GM19240 (cell line): ENCODE measurements around the gene MFSD6L.

Experiments used
- DNase-seq: peaks from one replicate; pipeline ENCODE4 v3.0.0; 2011; ENCODE audit warnings: low spot score; ENCODE audit not compliant: insufficient read length

Gene MFSD6L

GRCh38 chr17:8792646-8793045, 6.5 kb downstream of the MFSD6L start:
- no peak for DNase-seq

DNA sequence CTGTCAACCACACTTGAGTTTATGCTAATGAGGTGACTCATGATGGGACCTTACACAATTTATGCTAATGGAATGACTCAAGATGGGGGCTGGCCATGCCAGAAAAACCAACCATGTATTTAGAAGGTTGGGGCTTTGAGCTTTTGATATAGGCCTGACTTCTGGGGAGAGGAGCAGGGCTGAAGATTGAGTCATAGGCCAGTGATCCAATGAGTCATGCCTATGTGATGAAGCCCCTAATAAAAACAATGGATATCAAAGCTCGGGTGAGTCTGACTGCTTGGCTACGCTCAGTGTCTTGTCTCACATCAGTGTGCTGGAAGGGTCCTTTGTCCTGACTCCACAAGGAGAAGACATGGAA, 7.3 kb downstream of the MFSD6L start:
- no peak for DNase-seq

- no peak for DNase-seq
These were observed 7.8 kb downstream of the MFSD6L start for GRCh38 chr17:8791248-8791909.

DNA sequence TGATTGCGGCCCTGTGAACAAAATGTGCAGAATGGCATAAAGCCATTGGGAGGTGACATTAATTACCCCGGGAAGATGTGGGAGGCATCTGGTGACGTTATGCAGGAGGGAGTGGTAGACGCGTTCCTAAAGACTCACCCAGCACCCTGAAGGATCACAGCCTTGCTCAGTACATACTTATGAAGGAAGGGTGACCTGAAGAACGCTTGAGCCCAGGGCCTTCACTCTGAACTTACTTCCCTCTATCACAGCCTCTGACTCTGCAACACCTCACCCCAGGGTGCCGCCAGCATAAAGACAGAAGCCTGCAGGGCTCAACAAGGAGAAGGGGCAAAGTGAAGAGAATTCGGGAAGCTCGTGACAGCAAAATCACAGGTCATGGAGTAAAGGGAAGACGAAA, 9.4 kb downstream of the MFSD6L start:
- no peak for DNase-seq

DNA sequence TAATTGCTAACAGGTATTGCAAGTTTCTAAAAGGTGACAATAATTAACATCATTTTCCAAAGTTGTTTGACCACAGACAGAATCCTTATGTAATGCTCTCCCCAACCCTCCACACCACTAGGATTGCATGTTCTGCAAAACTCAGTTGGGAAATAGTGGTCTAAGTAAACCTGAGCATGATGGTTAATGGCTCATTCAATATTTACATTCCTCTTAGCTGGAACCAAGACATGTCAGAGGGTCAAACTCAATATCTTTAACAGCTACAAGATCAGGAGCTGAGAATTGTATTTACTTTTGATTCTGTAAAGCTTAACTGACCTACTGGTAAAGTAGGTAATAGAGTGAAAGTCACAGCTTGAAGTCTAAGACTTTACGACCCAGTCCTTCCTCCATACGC, 10.2 kb downstream of the MFSD6L start:
- no peak for DNase-seq

GRCh38 chr17:8785547-8786413, 13.4 kb downstream of the MFSD6L start:
- no peak for DNase-seq

DNA sequence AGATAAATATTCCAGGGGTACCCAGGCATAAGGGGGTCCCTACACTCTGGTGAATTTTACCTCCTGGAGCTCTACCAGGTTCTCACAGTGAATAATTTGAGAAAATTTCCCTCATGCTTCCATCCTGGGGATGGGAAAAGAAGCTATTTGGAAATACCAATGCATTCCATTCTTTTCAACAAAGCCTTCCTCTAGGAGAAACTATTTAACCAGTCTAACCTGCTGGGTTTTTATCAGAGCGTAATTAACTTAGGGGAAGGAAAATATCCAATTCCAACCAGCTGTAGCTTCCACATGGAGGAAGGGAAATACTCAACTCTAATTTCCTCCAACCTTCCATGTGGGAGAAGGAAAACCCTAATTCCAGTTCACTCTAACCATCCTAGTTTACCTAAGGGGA, 17.0 kb downstream of the MFSD6L start:
- no peak for DNase-seq

- no peak for DNase-seq
These were observed 17.4 kb downstream of the MFSD6L start for GRCh38 chr17:8781776-8782175.

GRCh38 chr17:8776881-8777280, 22.3 kb downstream of the MFSD6L start:
- DNase-seq = no peak

DNA sequence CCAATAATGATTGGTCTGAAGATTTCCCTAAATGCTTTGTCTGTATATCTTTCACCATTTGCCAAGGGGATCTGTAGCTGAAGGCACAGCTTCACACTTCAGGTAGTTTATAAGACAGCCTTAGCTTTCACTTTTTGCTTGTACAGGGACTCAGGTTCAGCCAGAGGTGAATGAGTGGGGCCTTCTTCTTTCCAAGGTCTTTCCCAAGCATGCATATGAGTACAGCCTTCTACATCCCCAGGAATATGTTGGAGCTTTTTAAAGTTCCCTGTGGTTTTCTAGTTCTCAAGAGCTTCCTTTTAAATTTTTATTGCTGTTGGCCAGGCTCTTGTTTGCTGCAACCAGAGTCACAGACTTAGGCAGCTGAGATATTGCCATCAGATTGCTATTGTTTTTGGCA, 22.9 kb downstream of the MFSD6L start:
- DNase-seq = no peak

- no peak for DNase-seq
These were observed 32.4 kb downstream of the MFSD6L start for GRCh38 chr17:8766731-8767130.

GRCh38 chr17:8762012-8762411, 37.2 kb downstream of the MFSD6L start:
- no peak for DNase-seq

DNA sequence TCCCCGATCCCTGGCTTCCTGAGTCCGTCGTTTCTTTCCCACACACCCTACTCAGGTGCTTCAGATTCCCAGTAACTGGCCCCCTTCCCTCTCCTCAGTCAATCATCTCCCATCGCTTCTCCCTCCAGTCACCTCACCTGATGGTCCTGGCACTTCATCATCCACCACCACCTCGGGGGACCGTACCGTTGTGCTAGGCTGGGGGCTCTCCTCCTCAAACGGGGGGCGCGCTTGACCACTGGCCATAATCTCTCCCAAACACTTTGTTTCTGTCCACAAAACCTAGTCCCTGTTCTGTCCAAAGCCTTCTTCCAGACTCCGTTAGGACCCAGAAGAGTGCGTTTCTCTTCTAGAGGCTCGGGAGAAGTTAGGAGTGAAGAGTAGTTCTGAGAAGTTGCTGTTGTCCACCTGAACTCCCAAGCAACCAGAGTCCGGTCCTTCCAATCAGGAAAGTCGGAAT, 41.0 kb downstream of the MFSD6L start, which contains the start of gene SPDYE4:
TSS of gene SPDYE4 (minus strand) at position 410 of the 460 bp plus-strand sequence. CDS start at position 246, 164 bp downstream.
- DNase-seq = no peak

GRCh38 chr17:8757189-8757588, 42.0 kb downstream of the MFSD6L start:
- no peak for DNase-seq

DNA sequence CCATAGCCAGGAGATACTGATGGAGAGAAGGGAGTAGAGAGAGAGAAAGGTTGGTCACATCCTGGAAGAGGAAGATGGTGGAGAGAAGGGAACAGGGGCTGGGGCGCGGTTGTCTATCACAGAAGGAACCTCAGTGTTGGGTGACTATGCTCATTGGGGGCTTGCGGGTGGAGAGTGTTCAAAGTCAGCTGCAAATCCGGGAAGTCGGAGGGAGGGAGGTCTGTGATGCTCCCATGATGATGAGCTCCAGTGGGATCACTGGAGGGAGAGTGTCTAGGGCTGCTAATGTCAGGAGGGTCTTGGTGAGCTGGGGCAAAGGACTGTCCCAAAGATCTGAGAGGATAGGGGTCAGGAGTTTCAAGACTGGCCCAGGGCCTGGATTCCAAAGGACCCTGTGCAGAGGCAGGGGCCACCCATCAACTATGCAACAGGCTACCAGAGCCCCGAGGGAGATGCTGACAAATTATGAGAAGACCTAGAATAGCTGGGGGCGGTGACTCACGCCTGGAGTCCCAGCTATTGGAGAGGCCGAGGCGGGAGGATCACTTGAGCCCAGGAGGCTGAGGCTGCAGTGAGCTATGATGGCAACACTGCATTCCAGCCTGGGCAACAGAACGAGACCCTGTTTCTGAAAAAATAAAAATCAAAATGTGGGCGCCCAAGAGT, 43.4 kb downstream of the MFSD6L start:
- no peak for DNase-seq

GRCh38 chr17:8754890-8755289, 44.3 kb downstream of the MFSD6L start:
- no peak for DNase-seq

DNA sequence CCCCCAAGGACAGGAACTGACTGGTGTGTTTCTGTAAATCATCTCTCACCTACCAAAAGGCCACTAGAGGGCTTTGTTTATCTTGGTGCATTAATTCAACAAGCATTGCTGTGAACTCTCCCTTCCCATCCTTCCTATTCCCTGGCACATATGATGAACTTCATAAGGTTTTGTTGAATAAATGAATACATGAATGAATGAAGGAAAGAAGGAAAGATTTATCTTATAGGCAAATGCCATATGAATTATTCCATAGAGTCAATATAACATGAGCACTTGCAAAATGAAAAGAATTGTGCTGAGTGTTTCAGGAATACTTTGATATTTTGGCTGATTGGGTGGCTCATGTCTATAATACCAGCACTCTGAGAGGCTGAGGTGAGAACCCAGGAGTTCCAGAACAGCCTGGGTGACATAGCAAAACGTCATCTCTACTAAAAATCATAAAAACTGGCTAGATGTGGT, 45.2 kb downstream of the MFSD6L start:
- no peak for DNase-seq

DNA sequence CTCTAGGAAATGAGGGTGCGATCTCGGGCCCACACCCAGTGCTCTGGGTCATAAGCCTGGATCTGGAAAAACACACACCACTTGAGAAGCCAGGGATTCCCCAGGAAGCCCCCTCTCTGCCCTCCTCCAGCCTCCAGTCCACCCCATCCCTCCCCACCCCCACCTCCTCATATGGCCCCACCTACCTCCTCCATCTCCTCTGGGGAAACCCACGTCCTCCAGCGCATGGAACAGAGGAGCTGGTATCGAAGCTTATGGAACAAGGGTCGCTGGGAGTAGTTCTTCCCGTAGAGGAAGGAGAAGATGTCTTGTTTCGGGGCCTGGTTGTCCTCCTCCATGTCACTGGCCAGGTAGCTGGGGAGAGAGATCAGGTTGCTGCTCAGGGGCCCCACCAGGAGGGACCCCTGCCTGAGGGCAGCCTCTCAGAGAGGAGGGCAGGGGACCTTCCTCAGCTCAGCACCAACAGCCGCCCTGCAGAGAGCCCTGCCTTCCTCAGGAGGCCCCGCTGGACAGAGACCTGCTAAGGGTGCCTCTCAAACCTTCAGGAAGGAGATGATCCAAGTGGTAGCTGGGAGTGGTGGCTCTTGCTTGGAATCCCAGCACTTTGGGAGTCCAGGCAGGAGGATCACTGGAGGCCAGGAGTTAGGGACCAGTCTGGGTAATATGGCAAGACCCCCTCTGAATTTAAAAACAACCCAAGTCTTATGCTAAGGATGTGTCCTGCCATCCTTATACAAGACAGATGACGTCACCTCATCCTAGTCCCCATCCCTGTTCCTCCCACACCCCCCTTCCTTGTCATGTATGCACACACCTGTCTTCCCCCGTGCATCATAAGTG, 45.8 kb downstream of the MFSD6L start:
- no peak for DNase-seq

- DNase-seq = no peak
These were observed 49.5 kb downstream of the MFSD6L start for GRCh38 chr17:8749616-8750015.

GRCh38 chr17:8747742-8748141, 51.4 kb downstream of the MFSD6L start:
- no peak for DNase-seq
